WTC11 (cell line): ENCODE measurements around the gene PDPK1.
"Not testable (repeated sequence)": the region's sequence is repeated elsewhere in the genome, so short reads cannot be mapped to it uniquely, and the experiment has no call there.

ENCODE experiments used
- FOXP1 ChIP-seq: sonication (generic); formaldehyde crosslinking; IDR thresholded peaks from 2 replicates; pipeline ENCODE4 v1.8.0; 2022; ENCODE audit warnings: missing genetic modification reagents, mild to moderate bottlenecking, moderate library complexity, borderline replicate concordance
- ZBTB21 ChIP-seq: sonication (generic); formaldehyde crosslinking; IDR thresholded peaks from 2 replicates; pipeline ENCODE4 v1.8.1; 2023; ENCODE audit warnings: mild to moderate bottlenecking, missing genetic modification reagents, borderline replicate concordance
- ZNF121 ChIP-seq: sonication (generic); formaldehyde crosslinking; IDR thresholded peaks from 2 replicates; pipeline ENCODE4 v1.8.0; 2023; ENCODE audit warnings: missing genetic modification reagents
- ZNF138 ChIP-seq: sonication (generic); formaldehyde crosslinking; conservative IDR thresholded peaks from 2 replicates; pipeline ENCODE4 v1.8.1; 2022; ENCODE audit warnings: mild to moderate bottlenecking, moderate library complexity, missing genetic modification reagents
- TF ChIP-seq, protein P1 (sequence below): fragments of 200-600 bp; IDR thresholded peaks from 2 replicates; pipeline ENCODE4 v1.8.0; 2022; ENCODE audit warnings: antibody characterized with exemption
- TF ChIP-seq, protein P2 (sequence below): sonication (generic); formaldehyde crosslinking; IDR thresholded peaks from 2 replicates; pipeline ENCODE4 v1.8.1; 2022; ENCODE audit warnings: low read depth, missing genetic modification reagents, borderline replicate concordance

DNA sequence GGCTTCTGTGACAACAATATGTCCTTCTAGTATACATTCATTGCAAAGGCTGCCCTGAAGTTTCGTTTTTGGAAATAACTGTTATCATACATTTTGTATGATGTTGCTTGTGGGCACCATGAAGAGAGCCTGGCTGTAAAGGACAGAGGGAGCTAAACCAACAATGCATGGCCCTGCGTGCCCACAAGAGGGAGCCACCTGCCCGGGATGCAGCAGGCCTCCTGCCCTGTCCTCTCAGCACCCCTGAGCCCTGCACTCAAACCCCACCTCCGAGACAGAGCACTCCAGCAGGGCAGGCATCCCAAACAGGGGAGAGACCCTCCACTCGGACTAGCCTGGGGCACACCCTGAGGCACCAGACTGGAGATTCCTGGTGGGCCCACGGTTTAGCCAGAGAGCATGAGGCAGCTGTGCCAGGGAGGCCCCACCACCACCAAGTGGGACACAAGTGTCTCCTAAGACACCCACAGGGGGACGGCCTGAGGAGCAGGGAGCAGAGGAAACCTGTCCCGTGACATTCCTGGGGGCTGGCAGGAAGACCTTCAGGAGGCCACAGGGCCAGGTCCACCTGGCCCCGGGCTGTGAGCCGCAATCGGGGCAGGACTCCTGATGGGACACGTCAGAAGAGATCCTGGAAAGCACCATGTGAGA, 101.4 kb downstream of the PDPK1 start:
- TF ChIP-seq, protein P1, sequence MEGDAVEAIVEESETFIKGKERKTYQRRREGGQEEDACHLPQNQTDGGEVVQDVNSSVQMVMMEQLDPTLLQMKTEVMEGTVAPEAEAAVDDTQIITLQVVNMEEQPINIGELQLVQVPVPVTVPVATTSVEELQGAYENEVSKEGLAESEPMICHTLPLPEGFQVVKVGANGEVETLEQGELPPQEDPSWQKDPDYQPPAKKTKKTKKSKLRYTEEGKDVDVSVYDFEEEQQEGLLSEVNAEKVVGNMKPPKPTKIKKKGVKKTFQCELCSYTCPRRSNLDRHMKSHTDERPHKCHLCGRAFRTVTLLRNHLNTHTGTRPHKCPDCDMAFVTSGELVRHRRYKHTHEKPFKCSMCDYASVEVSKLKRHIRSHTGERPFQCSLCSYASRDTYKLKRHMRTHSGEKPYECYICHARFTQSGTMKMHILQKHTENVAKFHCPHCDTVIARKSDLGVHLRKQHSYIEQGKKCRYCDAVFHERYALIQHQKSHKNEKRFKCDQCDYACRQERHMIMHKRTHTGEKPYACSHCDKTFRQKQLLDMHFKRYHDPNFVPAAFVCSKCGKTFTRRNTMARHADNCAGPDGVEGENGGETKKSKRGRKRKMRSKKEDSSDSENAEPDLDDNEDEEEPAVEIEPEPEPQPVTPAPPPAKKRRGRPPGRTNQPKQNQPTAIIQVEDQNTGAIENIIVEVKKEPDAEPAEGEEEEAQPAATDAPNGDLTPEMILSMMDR, result not testable (repeated sequence)
- TF ChIP-seq ZBTB21; FOXP1 (CRISPR knock-in tag); ZNF138 (CRISPR knock-in tag); ZNF121 (CRISPR knock-in tag): not testable (repeated sequence)
- TF ChIP-seq, protein P2, sequence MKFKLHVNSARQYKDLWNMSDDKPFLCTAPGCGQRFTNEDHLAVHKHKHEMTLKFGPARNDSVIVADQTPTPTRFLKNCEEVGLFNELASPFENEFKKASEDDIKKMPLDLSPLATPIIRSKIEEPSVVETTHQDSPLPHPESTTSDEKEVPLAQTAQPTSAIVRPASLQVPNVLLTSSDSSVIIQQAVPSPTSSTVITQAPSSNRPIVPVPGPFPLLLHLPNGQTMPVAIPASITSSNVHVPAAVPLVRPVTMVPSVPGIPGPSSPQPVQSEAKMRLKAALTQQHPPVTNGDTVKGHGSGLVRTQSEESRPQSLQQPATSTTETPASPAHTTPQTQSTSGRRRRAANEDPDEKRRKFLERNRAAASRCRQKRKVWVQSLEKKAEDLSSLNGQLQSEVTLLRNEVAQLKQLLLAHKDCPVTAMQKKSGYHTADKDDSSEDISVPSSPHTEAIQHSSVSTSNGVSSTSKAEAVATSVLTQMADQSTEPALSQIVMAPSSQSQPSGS (CRISPR knock-in tag), result not testable (repeated sequence)
